IMR-90 (cell line): ENCODE measurements around the gene CUBN. TPM values are rescaled to one million over a fixed set of nuclear protein-coding genes. Genes with fewer than 3 reads are reported as not detected.
A peak's percentile ranks its signal among the peaks of the same experiment; 100 is the strongest.

Source experiments
- ATAC-seq: fragments of 200-7000 bp; cut with Tn5 transposase; 2 replicates; pipeline ENCODE4 v1.9.1; 2020; ENCODE audit warnings: low read depth, mild to moderate bottlenecking, moderate library complexity
- BruUV-seq: library from RNA; stranded (reverse); fragments of 400-500 nt; replicated peaks from 2 replicates; lab custom pipeline; 2021; lab: Mats Ljungman, UMichigan
- CTCF ChIA-PET: fragments of 300-600 bp; formaldehyde crosslinking; extraction: SDS; loops from one replicate; lab custom pipeline; 2021; ENCODE audit warnings: antibody characterized with exemption; lab: Yijun Ruan, JAX
- POLR2A ChIA-PET: fragments of 300-600 bp; sonication (Branson Sonifier 250); formaldehyde crosslinking; loops from one replicate; lab custom pipeline; 2022; ENCODE audit warnings: antibody characterized with exemption; ENCODE audit not compliant: unreplicated experiment; lab: Charles Lee
- DNase-seq: peaks from one replicate; pipeline ENCODE4 v3.0.0; 2013
- H2AFZ ChIP-seq: replicated peaks from 2 replicates; pipeline ENCODE3; 2013; ENCODE audit warnings: low read length, mild to moderate bottlenecking; ENCODE audit not compliant: poor library complexity
- H2AK5ac ChIP-seq: 2 replicates; pipeline ENCODE4 v1.6.1; 2013; ENCODE audit warnings: low read depth, low read length, inconsistent platforms
- H2AK9ac ChIP-seq: replicated peaks from 2 replicates; pipeline ENCODE3; 2013; ENCODE audit warnings: mild to moderate bottlenecking, low read depth, low read length, moderate library complexity; ENCODE audit not compliant: poor library complexity
- H2BK120ac ChIP-seq: 2 replicates; pipeline ENCODE4 v1.6.1; 2013; ENCODE audit warnings: low read depth, low read length, inconsistent platforms
- H2BK15ac ChIP-seq: 3 replicates; pipeline ENCODE4 v1.6.1; 2013; ENCODE audit warnings: low read depth, low read length, inconsistent platforms
- H2BK20ac ChIP-seq: 2 replicates; pipeline ENCODE4 v1.6.1; 2013; ENCODE audit warnings: low read depth, mild to moderate bottlenecking, inconsistent platforms, low read length, moderate library complexity
- H2BK5ac ChIP-seq: 2 replicates; pipeline ENCODE4 v1.6.1; 2013; ENCODE audit warnings: mild to moderate bottlenecking, low read depth, low read length, inconsistent platforms; ENCODE audit not compliant: poor library complexity, severe bottlenecking
- H3K14ac ChIP-seq: replicated peaks from 2 replicates; pipeline ENCODE4 v1.6.1; 2013; ENCODE audit warnings: low read depth, low read length, inconsistent platforms
- H3K18ac ChIP-seq: 2 replicates; pipeline ENCODE4 v1.6.1; 2013; ENCODE audit warnings: low read depth, low read length, control low read depth
- H3K23ac ChIP-seq: 2 replicates; pipeline ENCODE4 v1.6.1; 2013; ENCODE audit warnings: low read depth, low read length, inconsistent platforms
- H3K27ac ChIP-seq: 2 replicates; pipeline ENCODE4 v1.5.1; 2013; ENCODE audit warnings: mild to moderate bottlenecking, control low read depth, low read length; ENCODE audit not compliant: insufficient read depth
- H3K27me3 ChIP-seq: 2 replicates; pipeline ENCODE4 v1.6.1; 2013; ENCODE audit warnings: low read length; ENCODE audit not compliant: control insufficient read depth, insufficient read depth
- H3K36me3 ChIP-seq: 2 replicates; pipeline ENCODE4 v1.6.1; 2013; ENCODE audit warnings: low read length, mixed read lengths; ENCODE audit not compliant: control insufficient read depth, insufficient read depth
- H3K4ac ChIP-seq: 2 replicates; pipeline ENCODE4 v1.6.1; 2013; ENCODE audit warnings: low read depth, low read length, inconsistent platforms
- H3K4me1 ChIP-seq: 2 replicates; pipeline ENCODE4 v1.6.1; 2013; ENCODE audit warnings: low read length, mixed read lengths; ENCODE audit not compliant: control insufficient read depth, insufficient read depth
- H3K4me2 ChIP-seq: 2 replicates; pipeline ENCODE4 v1.6.1; 2013; ENCODE audit warnings: low read depth, mild to moderate bottlenecking, control low read depth, low read length, moderate library complexity
- H3K4me3 ChIP-seq: 2 replicates; pipeline ENCODE4 v1.5.1; 2013; ENCODE audit warnings: low read depth, mild to moderate bottlenecking, control low read depth, low read length, moderate library complexity; ENCODE audit not compliant: insufficient read depth
- H3K56ac ChIP-seq: 2 replicates; pipeline ENCODE4 v1.6.1; 2013; ENCODE audit warnings: low read length, inconsistent platforms; ENCODE audit not compliant: insufficient read depth; ENCODE audit errors: extremely low read depth
- H3K79me1 ChIP-seq, 2 experiments: 2 replicates each; pipeline ENCODE4 v1.6.1; 2013; ENCODE audit warnings: low read length in 2 of 2, inconsistent platforms in 1 of 2, low read depth in 1 of 2
- H3K9ac ChIP-seq: 2 replicates; pipeline ENCODE4 v1.6.1; 2013; ENCODE audit warnings: low read depth, low read length, control low read depth
- H3K9me1 ChIP-seq: 2 replicates; pipeline ENCODE4 v1.6.1; 2013; ENCODE audit warnings: low read length, inconsistent platforms; ENCODE audit not compliant: insufficient read depth
- H3K9me3 ChIP-seq: 2 replicates; pipeline ENCODE4 v1.6.1; 2013; ENCODE audit warnings: low read length; ENCODE audit not compliant: control insufficient read depth, insufficient read depth
- H4K20me1 ChIP-seq: 2 replicates; pipeline ENCODE4 v1.6.1; 2013; ENCODE audit warnings: low read length, inconsistent platforms; ENCODE audit not compliant: insufficient read depth
- H4K5ac ChIP-seq: 2 replicates; pipeline ENCODE4 v1.6.1; 2013; ENCODE audit warnings: mild to moderate bottlenecking, low read depth, low read length, control low read depth
- H4K8ac ChIP-seq, 2 experiments: 2 replicates each; pipeline ENCODE4 v1.6.1; 2013; ENCODE audit warnings: low read depth in 2 of 2, low read length in 2 of 2, control low read depth in 1 of 2, inconsistent platforms in 1 of 2
- H4K91ac ChIP-seq: 2 replicates; pipeline ENCODE4 v1.6.1; 2013; ENCODE audit warnings: low read depth, low read length, inconsistent platforms; ENCODE audit not compliant: insufficient read depth
- CEBPB ChIP-seq: IDR thresholded peaks from 2 replicates; pipeline ENCODE4 v1.6.1; 2012; ENCODE audit warnings: low read depth, low read length, improper control_type of control experiment
- CHD1 ChIP-seq: IDR thresholded peaks from 2 replicates; pipeline ENCODE4 v1.6.1; 2012; ENCODE audit warnings: low read depth, low read length, improper control_type of control experiment
- FOS ChIP-seq: fragments of 150-350 bp; IDR thresholded peaks from 2 replicates; pipeline ENCODE4 v1.6.1; 2016; ENCODE audit warnings: low read depth, low read length
- RFX5 ChIP-seq: IDR thresholded peaks from 2 replicates; pipeline ENCODE4 v1.8.0; 2012; ENCODE audit warnings: low read depth, mild to moderate bottlenecking, low read length, moderate library complexity
- WGBS, 2 experiments: methylation state at CpG; one replicate each; pipeline versions ENCODE4 v1.1.5 to v1.1.7; 2013; ENCODE audit warnings: missing lambda C conversion rate in 2 of 2; ENCODE audit not compliant: insufficient read length in 1 of 2; ENCODE audit errors: extremely low coverage in 2 of 2; 5-methylcytosine and 5-hydroxymethylcytosine counted together
- dilution Hi-C: fragments of 300-500 bp; cut with HindIII; formaldehyde crosslinking; loops from one replicate; pipeline ENCODE4 v1.14.3; 2018; ENCODE audit warnings: low sequenced_read_pairs; ENCODE audit not compliant: unreplicated experiment
- in situ Hi-C: fragments of 300-500 bp; cut with MboI; formaldehyde crosslinking; loops from 3 replicates; pipeline ENCODE4 v1.14.3; 2019; ENCODE audit warnings: low sequenced_read_pairs, inconsistent platforms, mixed read lengths
- intact Hi-C: fragments of 100-400 bp; cut with micrococcal nuclease; formaldehyde crosslinking; loops from 2 replicates; pipeline ENCODE4 v1.10.0; 2022
- polyA plus RNA-seq, 3 experiments: library from polyadenylated mRNA; depleted of rRNA; stranded (reverse); fragments of >200 nt; gene quantifications; 2 replicates each; pipeline ENCODE4 v1.2.3, GENCODE V29; 2012; ENCODE audit warnings: low replicate concordance in 1 of 3
- total RNA-seq: library from RNA; depleted of rRNA; stranded (reverse); fragments of >200 nt; gene quantifications from 2 replicates; pipeline ENCODE4 v1.2.3, GENCODE V29; 2012
- TF ChIP-seq, protein P1 (sequence below): conservative IDR thresholded peaks from 2 replicates; pipeline ENCODE4 v1.5.1; 2012; ENCODE audit warnings: mild to moderate bottlenecking, low read depth, low read length, improper control_type of control experiment
- TF ChIP-seq, protein P2 (sequence below): fragments of 150-350 bp; IDR thresholded peaks from 2 replicates; pipeline ENCODE4 v1.6.1; 2017; ENCODE audit warnings: mild to moderate bottlenecking, antibody characterized with exemption, low read length, low read depth

Gene CUBN
- total and polyA plus RNA-seq, 2 of the 4 experiments (the other 2 are of a cell fraction), result 0.19 to 0.54 TPM

GRCh38 chr10:17062493-17062892, 67.1 kb downstream of the CUBN start:
- no peaks in the 10 kb centered on the region for H4K20me1 ChIP-seq
- TF ChIP-seq FOS (peak; percentile 1; the same call in 1 of the 2 replicates), RFX5 (no peak), CHD1 (no peak), CEBPB (no peak)
- TF ChIP-seq, protein P1, sequence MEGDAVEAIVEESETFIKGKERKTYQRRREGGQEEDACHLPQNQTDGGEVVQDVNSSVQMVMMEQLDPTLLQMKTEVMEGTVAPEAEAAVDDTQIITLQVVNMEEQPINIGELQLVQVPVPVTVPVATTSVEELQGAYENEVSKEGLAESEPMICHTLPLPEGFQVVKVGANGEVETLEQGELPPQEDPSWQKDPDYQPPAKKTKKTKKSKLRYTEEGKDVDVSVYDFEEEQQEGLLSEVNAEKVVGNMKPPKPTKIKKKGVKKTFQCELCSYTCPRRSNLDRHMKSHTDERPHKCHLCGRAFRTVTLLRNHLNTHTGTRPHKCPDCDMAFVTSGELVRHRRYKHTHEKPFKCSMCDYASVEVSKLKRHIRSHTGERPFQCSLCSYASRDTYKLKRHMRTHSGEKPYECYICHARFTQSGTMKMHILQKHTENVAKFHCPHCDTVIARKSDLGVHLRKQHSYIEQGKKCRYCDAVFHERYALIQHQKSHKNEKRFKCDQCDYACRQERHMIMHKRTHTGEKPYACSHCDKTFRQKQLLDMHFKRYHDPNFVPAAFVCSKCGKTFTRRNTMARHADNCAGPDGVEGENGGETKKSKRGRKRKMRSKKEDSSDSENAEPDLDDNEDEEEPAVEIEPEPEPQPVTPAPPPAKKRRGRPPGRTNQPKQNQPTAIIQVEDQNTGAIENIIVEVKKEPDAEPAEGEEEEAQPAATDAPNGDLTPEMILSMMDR, result no peak
- TF ChIP-seq, protein P2, sequence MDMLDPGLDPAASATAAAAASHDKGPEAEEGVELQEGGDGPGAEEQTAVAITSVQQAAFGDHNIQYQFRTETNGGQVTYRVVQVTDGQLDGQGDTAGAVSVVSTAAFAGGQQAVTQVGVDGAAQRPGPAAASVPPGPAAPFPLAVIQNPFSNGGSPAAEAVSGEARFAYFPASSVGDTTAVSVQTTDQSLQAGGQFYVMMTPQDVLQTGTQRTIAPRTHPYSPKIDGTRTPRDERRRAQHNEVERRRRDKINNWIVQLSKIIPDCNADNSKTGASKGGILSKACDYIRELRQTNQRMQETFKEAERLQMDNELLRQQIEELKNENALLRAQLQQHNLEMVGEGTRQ, result no peak; the same call in 1 of the 2 replicates
- peak overlapping the region; percentile 92 for H2BK120ac ChIP-seq
- peak overlapping the region; percentile 90 for H2BK20ac ChIP-seq
- peak overlapping the region; percentile 87 for H2AK5ac ChIP-seq
- H3K9ac ChIP-seq, result no peak overlapping the region
- peak overlapping the region; percentile 75 for H3K23ac ChIP-seq
- H3K27ac ChIP-seq, result peak overlapping the region; percentile 68; the same call in 1 of the 2 replicates
- peak overlapping the region; percentile 94 for H2BK5ac ChIP-seq
- in situ Hi-C loops (no loop called here), intact Hi-C loops (loop anchor here (2.0 kb wide), 1 partner anchor 64 kb away; no protein-coding TSS in a partner anchor), dilution Hi-C loops (no loop called here)
- ChIA-PET POLR2A (interaction anchor here (0.7 to 1.1 kb wide), 2 partner anchors 139 to 168 kb away, joined by 3 to 4 read pairs; partner anchors contain the start of gene TRDMT1), CTCF (interaction anchor here (0.6 to 1.5 kb wide), 2 partner anchors 16 to 208 kb away, joined by 3 to 4 read pairs; no protein-coding TSS in a partner anchor)
- peaks cover 19% of the 10 kb centered on the region for H3K4me1 ChIP-seq
- ATAC-seq, result peak; percentile 27
- H3K18ac ChIP-seq, result peak overlapping the region; percentile 55
- H4K91ac ChIP-seq, result peak overlapping the region; percentile 81
- no peak overlapping the region for H2AK9ac ChIP-seq
- no CpG with 5 or more reads among the region's 2 CpGs for WGBS, 2 experiments
- peak; percentile 88 for DNase-seq
- peaks cover 0 to 19% of the 10 kb centered on the region in 2 experiments; a peak in 2 of 4 replicates for H3K79me1 ChIP-seq
- H4K5ac ChIP-seq, result peak overlapping the region; percentile 32; the same call in 1 of the 2 replicates
- peak overlapping the region; percentile 62 for H3K4me2 ChIP-seq
- peak overlapping the region; percentile 92 for H3K4ac ChIP-seq
- H3K27me3 ChIP-seq, result no peaks in the 10 kb centered on the region
- peak overlapping the region; percentile 45; the same call in 2 of the 3 replicates for H2BK15ac ChIP-seq
- no peaks in the 10 kb centered on the region for H3K9me3 ChIP-seq
- H2AFZ ChIP-seq, result no peak overlapping the region
- H3K56ac ChIP-seq, result peak overlapping the region; percentile 64
- peak overlapping the region; percentile 33 to 86 for H4K8ac ChIP-seq
- H3K36me3 ChIP-seq, result no peaks in the 10 kb centered on the region
- H3K4me3 ChIP-seq, result no peak overlapping the region
- no TSS peak for BruUV-seq
- peak overlapping the region; percentile 80 for H3K14ac ChIP-seq
- H3K9me1 ChIP-seq, result peaks cover 8% of the 10 kb centered on the region; the same call in 1 of the 2 replicates
